ENCODE results near the gene SULT2A1. TPM values are rescaled to one million over a fixed set of nuclear protein-coding genes. Genes with fewer than 3 reads are reported as not detected.

The SULT2A1 gene
- total RNA-seq = not detected in 2 replicates

GRCh38 chr19:47886010-47886559 lies at the start of gene SULT2A1:
TSS of gene SULT2A1 (minus strand) at chr19:47886315. CDS start at chr19:47886257, 58 bp downstream.

GRCh38 chr19:47858646-47859285 lies 27.3 kb downstream of the SULT2A1 start, which contains the start of gene TPRX2:
TSS of gene TPRX2 (plus strand) at chr19:47859235. CDS start at chr19:47859247, 12 bp downstream.

GRCh38 chr19:47821460-47822020 lies 64.6 kb downstream of the SULT2A1 start, which contains the start of gene CRX:
TSS of gene CRX (plus strand) at chr19:47821937. CDS start at chr19:47834444, 12,507 bp downstream.

Other genes with a start within 250 kb of the SULT2A1 start
- 112 and 126 TPM in 2 replicates for gene EHD2, start 172.9 kb downstream of the SULT2A1 start, total RNA-seq
- gene NOP53, start 140.8 kb downstream of the SULT2A1 start, total RNA-seq = 168 and 169 TPM in 2 replicates
- 415 and 418 TPM in 2 replicates for gene SELENOW, start 107.6 kb downstream of the SULT2A1 start, total RNA-seq
- not detected in 2 replicates for gene TPRX1, start 81.8 kb downstream of the SULT2A1 start, total RNA-seq
- gene CRX, start 64.4 kb downstream of the SULT2A1 start, total RNA-seq = not detected in 2 replicates
- gene TPRX2, start 27.1 kb downstream of the SULT2A1 start, total RNA-seq = not detected in 2 replicates
- gene BSPH1, start 105.9 kb upstream of the SULT2A1 start, total RNA-seq = not detected in 2 replicates
- gene ELSPBP1, start 108.3 kb upstream of the SULT2A1 start, total RNA-seq = not detected in 2 replicates
- not detected in 2 replicates for gene CABP5, start 157.8 kb upstream of the SULT2A1 start, total RNA-seq
- gene PLA2G4C, start 224.5 kb upstream of the SULT2A1 start, total RNA-seq = 2.0 and 2.4 TPM in 2 replicates

Data from bronchus fibroblast of lung (primary cell).